Kidney (tissue), 14 donors: ENCODE data around the gene UPF3A. TPM values are rescaled to one million over a fixed set of nuclear protein-coding genes. Genes with fewer than 3 reads are reported as not detected.

ENCODE experiments used
- DNase-seq, 5 donors: peaks; one replicate each; pipeline ENCODE4 v3.0.0-alpha.2; 2013 to 2020
- FAIRE-seq: peaks from 2 replicates; lab custom pipeline; 2012; peaks lifted over from hg19 to GRCh38; lab: Jason Lieb, UNC
- H3K27ac ChIP-seq, 2 donors: one replicate each; pipeline ENCODE4 v1.7.0; 2013; ENCODE audit warnings: low read depth in 2 of 2, low read length in 2 of 2, inconsistent platforms in 1 of 2
- H3K27me3 ChIP-seq: one replicate; pipeline ENCODE4 v1.7.1; 2013; ENCODE audit warnings: low read length, inconsistent platforms; ENCODE audit not compliant: control insufficient read depth, insufficient read depth
- H3K36me3 ChIP-seq, 3 donors: one replicate each; pipeline versions ENCODE4 v1.7.0 to v1.7.1; 2013; ENCODE audit warnings: low read length in 3 of 3, control low read depth in 1 of 3, inconsistent platforms in 1 of 3; ENCODE audit not compliant: insufficient read depth in 3 of 3, control insufficient read depth in 2 of 3
- H3K4me1 ChIP-seq, 3 donors: one replicate each; pipeline versions ENCODE4 v1.7.0 to v1.7.1; 2013; ENCODE audit warnings: low read length in 3 of 3, inconsistent platforms in 1 of 3, low read depth in 1 of 3; ENCODE audit not compliant: control insufficient read depth in 2 of 3, insufficient read depth in 2 of 3
- H3K4me3 ChIP-seq, 3 donors: one replicate each; pipeline versions ENCODE4 v1.7.0 to v1.8.1; 2013; ENCODE audit warnings: low read length in 3 of 3, control low read depth in 1 of 3, inconsistent platforms in 1 of 3
- H3K9ac ChIP-seq, 3 donors: one replicate each; pipeline versions ENCODE4 v1.7.0 to v1.7.1; 2013; ENCODE audit warnings: low read length in 3 of 3, control low read depth in 1 of 3, inconsistent platforms in 1 of 3
- H3K9me3 ChIP-seq, 3 donors: one replicate each; pipeline versions ENCODE4 v1.7.0 to v1.7.1; 2013; ENCODE audit warnings: low read length in 3 of 3, control low read depth in 1 of 3, inconsistent platforms in 1 of 3; ENCODE audit not compliant: control insufficient read depth in 2 of 3, insufficient read depth in 1 of 3
- CTCF ChIP-seq: IDR thresholded peaks from 3 replicates; pipeline ENCODE4 v1.5.1; 2012; ENCODE audit warnings: mild to moderate bottlenecking, moderate library complexity, borderline replicate concordance; ENCODE audit not compliant: insufficient read depth; ENCODE audit errors: extremely low read depth
- intact Hi-C: fragments of 100-400 bp; cut with DNase I; formaldehyde crosslinking; loops from one replicate; pipeline ENCODE4 v1.11.1; 2022
- polyA plus RNA-seq: library from polyadenylated mRNA; stranded (reverse); fragments of 350-450 nt; fragmentation: Illumina TruSeq; extraction: RNeasy Lipid Tissue Mini Kit (QIAGEN cat#74804); gene quantifications from one replicate; pipeline ENCODE4 v1.2.3, GENCODE V29; 2014; ENCODE audit warnings: low read depth, low replicate concordance; ENCODE audit not compliant: insufficient read depth
- total RNA-seq: library from RNA; stranded (reverse); fragmentation: NEBNext Ultra II Directional; extraction: Animal tissue kit (Norgen Biotek cat#: 25700); gene quantifications from one replicate; pipeline ENCODE4 v1.2.1, GENCODE V29; 2021
- donor health status: control.
- donor health status: control.
- donor health status: control.
- donor health status: control.
- donor health status: control.
- donor health status: DM: yes; HTN: yes; CAD: no.
- donor health status: Normal renal cell carcinoma (clear cell type).

The UPF3A gene
- total and polyA plus RNA-seq, 2 donors from 2014 or later: 34.5 to 41.7 TPM

- H3K27ac ChIP-seq: no peak overlapping the region
- no peak overlapping the region for H3K9ac ChIP-seq
- no peaks in the 10 kb centered on the region for H3K27me3 ChIP-seq
- TF ChIP-seq CTCF: no peak
- DNase-seq (no peak), FAIRE-seq (no peak)
- H3K4me3 ChIP-seq: no peak overlapping the region
- intact Hi-C loops: no loop called here
- peaks cover 2 to 26% (median 9%) of the 10 kb centered on the region in 3 donors for H3K36me3 ChIP-seq
- no peaks in the 10 kb centered on the region for H3K9me3 ChIP-seq
- peaks cover 0 to 4% (median 0%) of the 10 kb centered on the region in 3 donors for H3K4me1 ChIP-seq
These were observed 41.9 kb downstream of the UPF3A start for GRCh38 chr13:114323349-114323748.

- Histone ChIP-seq H3K36me3 (peaks cover 2 to 26% (median 9%) of the 10 kb centered on the region in 3 donors), H3K27me3 (no peaks in the 10 kb centered on the region), H3K9me3 (no peaks in the 10 kb centered on the region), H3K4me3 (no peak overlapping the region), H3K4me1 (peaks cover 0 to 3% (median 0%) of the 10 kb centered on the region in 3 donors), H3K9ac (no peak overlapping the region), H3K27ac (no peak overlapping the region)
- no peak for DNase-seq
- no peak for TF ChIP-seq CTCF
- intact Hi-C loops: no loop called here
- no peak for FAIRE-seq
These were observed 42.9 kb downstream of the UPF3A start for GRCh38 chr13:114324334-114324733.

- Histone ChIP-seq H3K36me3 (peaks cover 2 to 26% (median 9%) of the 10 kb centered on the region in 3 donors), H3K27me3 (no peaks in the 10 kb centered on the region), H3K9me3 (no peaks in the 10 kb centered on the region), H3K27ac (no peak overlapping the region), H3K4me3 (no peak overlapping the region), H3K4me1 (no peaks in the 10 kb centered on the region), H3K9ac (no peak overlapping the region)
- TF ChIP-seq CTCF: no peak
- DNase-seq: no peak
- intact Hi-C loops: no loop called here
- no peak for FAIRE-seq
These were observed 44.3 kb downstream of the UPF3A start for GRCh38 chr13:114325729-114326128.

GRCh38 chr13:114328034-114328433 is 46.6 kb downstream of the UPF3A start:
- intact Hi-C loops: no loop called here
- Histone ChIP-seq H3K27me3 (no peaks in the 10 kb centered on the region), H3K36me3 (peaks cover 0 to 20% (median 2%) of the 10 kb centered on the region in 3 donors), H3K9me3 (no peaks in the 10 kb centered on the region), H3K9ac (no peak overlapping the region), H3K4me3 (no peak overlapping the region), H3K4me1 (no peaks in the 10 kb centered on the region), H3K27ac (no peak overlapping the region)
- DNase-seq (no peak), FAIRE-seq (no peak)
- TF ChIP-seq CTCF: no peak
